Right lobe of liver (tissue), 4 donors: ENCODE results near the gene MAST4.

Experiments
- POLR2A ChIP-seq: fragments of 450-650 bp; IDR thresholded peaks from one replicate; pipeline ENCODE4 v1.6.1; 2017; ENCODE audit warnings: antibody characterized with exemption, mild to moderate bottlenecking
- TF ChIP-seq, protein P1 (sequence below), 4 donors: fragments of 200-600 bp in 3 of 4; fragments of 450-650 bp in 1 of 4; IDR thresholded peaks; one replicate each; pipeline versions ENCODE4 v1.5.1 to v1.8.0; 2016 to 2022; ENCODE audit warnings: antibody characterized with exemption in 4 of 4, mild to moderate bottlenecking in 2 of 4
- donor health status: DM: no; HTN: no; CAD: no.
- donor health status: DM: no; HTN: no; CAD: no.
- donor health status: DM: no; HTN: yes; CAD: no.

DNA sequence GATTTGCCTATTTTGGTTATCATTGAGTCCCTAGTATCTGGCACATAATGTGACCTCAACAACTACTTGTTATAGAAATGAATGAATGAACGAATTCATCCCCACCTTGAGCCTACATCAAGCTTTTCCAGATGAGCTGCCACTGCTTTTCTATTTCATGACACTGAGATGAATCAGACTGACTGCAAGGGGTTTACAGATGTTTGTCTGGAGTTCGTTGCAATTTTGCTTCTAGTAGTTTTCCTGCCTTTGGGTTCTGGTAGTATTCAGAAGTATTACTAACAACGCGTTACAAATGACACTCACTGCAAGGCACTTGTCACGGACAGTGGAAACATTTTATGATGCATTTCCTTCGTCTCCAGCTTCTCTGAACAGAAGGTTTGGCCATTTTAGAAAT lies 378.1 kb downstream of the MAST4 start:
- TF ChIP-seq, protein P1, sequence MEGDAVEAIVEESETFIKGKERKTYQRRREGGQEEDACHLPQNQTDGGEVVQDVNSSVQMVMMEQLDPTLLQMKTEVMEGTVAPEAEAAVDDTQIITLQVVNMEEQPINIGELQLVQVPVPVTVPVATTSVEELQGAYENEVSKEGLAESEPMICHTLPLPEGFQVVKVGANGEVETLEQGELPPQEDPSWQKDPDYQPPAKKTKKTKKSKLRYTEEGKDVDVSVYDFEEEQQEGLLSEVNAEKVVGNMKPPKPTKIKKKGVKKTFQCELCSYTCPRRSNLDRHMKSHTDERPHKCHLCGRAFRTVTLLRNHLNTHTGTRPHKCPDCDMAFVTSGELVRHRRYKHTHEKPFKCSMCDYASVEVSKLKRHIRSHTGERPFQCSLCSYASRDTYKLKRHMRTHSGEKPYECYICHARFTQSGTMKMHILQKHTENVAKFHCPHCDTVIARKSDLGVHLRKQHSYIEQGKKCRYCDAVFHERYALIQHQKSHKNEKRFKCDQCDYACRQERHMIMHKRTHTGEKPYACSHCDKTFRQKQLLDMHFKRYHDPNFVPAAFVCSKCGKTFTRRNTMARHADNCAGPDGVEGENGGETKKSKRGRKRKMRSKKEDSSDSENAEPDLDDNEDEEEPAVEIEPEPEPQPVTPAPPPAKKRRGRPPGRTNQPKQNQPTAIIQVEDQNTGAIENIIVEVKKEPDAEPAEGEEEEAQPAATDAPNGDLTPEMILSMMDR (IDR thresholded peaks at IDR 0.05) = no peak
- no peak for TF ChIP-seq POLR2A
